ENCODE results near the gene ZNF821. TPM values are rescaled to one million over a fixed set of nuclear protein-coding genes. Genes with fewer than 3 reads are reported as not detected.

ZNF821 gene
- total and polyA plus RNA-seq, 2 experiments from 2014 or later, result 13.5 to 24.4 TPM

DNA sequence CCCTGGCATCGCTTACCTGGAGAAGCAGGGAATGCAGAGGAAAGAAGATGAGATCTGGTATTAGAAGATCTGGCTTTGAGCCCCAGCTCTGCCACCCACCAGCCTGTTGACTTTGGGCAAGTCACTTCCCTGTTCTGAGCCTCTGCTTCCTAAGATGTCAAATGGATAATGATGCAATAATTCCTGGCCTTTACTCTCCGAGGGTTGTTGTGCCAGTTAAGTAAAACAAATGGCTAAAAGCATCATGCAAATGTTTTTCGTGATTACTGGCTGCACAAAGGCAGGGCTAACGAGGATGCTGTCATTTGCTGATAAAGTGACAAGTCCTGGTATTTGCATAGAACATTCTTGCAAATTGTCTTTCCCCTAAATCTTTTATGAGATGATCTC, 1.3 kb upstream of the ZNF821 start:
- no peaks in the 10 kb centered on the region for H3K4me1 ChIP-seq (ENCODE audit: insufficient read depth)
- no peaks in the 10 kb centered on the region for H3K9me2 ChIP-seq (replicated peaks; ENCODE audit: insufficient read depth)
- H3K27me3 ChIP-seq, result no peaks in the 10 kb centered on the region
- H3K4me2 ChIP-seq, result peak overlapping the region; percentile 91
- DNase-seq (ENCODE audit: low spot score), result no peak
- H3K27ac ChIP-seq, result no peak overlapping the region
- H3K79me2 ChIP-seq, result peaks cover 12% of the 10 kb centered on the region
- no peak for TF ChIP-seq EZH2phosphoT487 (IDR thresholded peaks at IDR 0.05; ENCODE audit: low read depth, severe bottlenecking, unreplicated experiment)
- TF ChIP-seq EZH2 (IDR thresholded peaks at IDR 0.05; ENCODE audit: borderline replicate concordance), result no peak
- H3K4me3 ChIP-seq, result no peak overlapping the region
- H3K9me3 ChIP-seq (ENCODE audit: low read depth), result no peaks in the 10 kb centered on the region
- no peaks in the 10 kb centered on the region for H4K20me1 ChIP-seq (ENCODE audit: insufficient read depth, poor library complexity, severe bottlenecking)
- H3K36me3 ChIP-seq (replicated peaks; ENCODE audit: insufficient read depth, low read depth), result no peaks in the 10 kb centered on the region
- 48% methylated on average over 4 of the region's 4 CpGs for WGBS (ENCODE audit: low lambda C conversion rate, missing lambda C conversion rate)
- no peak overlapping the region for H2AFZ ChIP-seq

DNA sequence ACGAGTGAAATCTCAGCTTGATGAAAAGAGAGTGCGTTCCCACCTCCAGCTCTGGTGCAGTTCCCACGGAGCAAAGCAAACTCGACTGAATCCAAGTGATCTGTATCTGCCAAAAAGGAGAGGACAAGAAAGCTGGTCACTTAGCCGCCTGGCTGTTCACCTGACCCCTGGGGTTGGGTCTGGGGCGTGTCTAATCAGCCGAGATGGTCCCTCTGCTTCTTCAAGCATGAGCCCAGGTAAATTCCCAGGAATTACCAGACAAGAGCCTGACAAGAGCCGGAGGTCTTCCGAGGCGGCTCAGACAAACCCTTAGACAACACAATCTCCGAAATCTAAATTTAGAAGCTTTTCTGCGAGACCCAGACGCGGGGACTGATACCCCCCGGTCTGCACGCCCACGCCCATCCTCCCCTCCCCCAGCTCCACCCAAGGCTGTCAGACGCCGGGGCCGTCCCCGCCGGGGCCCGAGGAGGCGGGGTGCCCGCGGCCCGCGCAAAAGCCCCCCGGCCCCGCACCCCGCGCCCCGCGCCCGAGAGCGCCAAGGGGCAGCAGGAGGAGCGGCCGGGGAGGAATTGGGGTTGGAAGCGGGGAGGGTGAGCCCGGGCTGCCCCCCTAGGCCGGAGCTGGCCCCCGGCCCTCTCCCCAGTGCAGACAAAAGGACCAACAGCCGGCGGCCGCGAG, 674 bp downstream of the ZNF821 start:
- DNase-seq (ENCODE audit: low spot score), result peak; percentile 72
- H3K36me3 ChIP-seq (replicated peaks; ENCODE audit: insufficient read depth, low read depth), result peaks cover 1% of the 10 kb centered on the region
- H3K27me3 ChIP-seq, result no peaks in the 10 kb centered on the region
- H3K27ac ChIP-seq, result peak overlapping the region; percentile 100
- no peaks in the 10 kb centered on the region for H3K9me2 ChIP-seq (replicated peaks; ENCODE audit: insufficient read depth)
- no peaks in the 10 kb centered on the region for H3K4me1 ChIP-seq (ENCODE audit: insufficient read depth)
- H3K4me2 ChIP-seq, result peak overlapping the region; percentile 91
- peak overlapping the region; percentile 99 for H2AFZ ChIP-seq
- under 1% methylated on average over 34 of the region's 46 CpGs for WGBS (ENCODE audit: low lambda C conversion rate, missing lambda C conversion rate)
- H4K20me1 ChIP-seq (ENCODE audit: insufficient read depth, poor library complexity, severe bottlenecking), result no peaks in the 10 kb centered on the region
- H3K4me3 ChIP-seq, result peak overlapping the region; percentile 99
- TF ChIP-seq, protein P1, sequence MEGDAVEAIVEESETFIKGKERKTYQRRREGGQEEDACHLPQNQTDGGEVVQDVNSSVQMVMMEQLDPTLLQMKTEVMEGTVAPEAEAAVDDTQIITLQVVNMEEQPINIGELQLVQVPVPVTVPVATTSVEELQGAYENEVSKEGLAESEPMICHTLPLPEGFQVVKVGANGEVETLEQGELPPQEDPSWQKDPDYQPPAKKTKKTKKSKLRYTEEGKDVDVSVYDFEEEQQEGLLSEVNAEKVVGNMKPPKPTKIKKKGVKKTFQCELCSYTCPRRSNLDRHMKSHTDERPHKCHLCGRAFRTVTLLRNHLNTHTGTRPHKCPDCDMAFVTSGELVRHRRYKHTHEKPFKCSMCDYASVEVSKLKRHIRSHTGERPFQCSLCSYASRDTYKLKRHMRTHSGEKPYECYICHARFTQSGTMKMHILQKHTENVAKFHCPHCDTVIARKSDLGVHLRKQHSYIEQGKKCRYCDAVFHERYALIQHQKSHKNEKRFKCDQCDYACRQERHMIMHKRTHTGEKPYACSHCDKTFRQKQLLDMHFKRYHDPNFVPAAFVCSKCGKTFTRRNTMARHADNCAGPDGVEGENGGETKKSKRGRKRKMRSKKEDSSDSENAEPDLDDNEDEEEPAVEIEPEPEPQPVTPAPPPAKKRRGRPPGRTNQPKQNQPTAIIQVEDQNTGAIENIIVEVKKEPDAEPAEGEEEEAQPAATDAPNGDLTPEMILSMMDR (IDR thresholded peaks at IDR 0.05; ENCODE audit: poor library complexity), result no peak
- TF ChIP-seq EZH2 (IDR thresholded peaks at IDR 0.05; ENCODE audit: borderline replicate concordance), result no peak
- no peak for TF ChIP-seq EZH2phosphoT487 (IDR thresholded peaks at IDR 0.05; ENCODE audit: low read depth, severe bottlenecking, unreplicated experiment)
- H3K79me2 ChIP-seq, result peaks cover 14% of the 10 kb centered on the region
- no peaks in the 10 kb centered on the region for H3K9me3 ChIP-seq (ENCODE audit: low read depth)

DNA sequence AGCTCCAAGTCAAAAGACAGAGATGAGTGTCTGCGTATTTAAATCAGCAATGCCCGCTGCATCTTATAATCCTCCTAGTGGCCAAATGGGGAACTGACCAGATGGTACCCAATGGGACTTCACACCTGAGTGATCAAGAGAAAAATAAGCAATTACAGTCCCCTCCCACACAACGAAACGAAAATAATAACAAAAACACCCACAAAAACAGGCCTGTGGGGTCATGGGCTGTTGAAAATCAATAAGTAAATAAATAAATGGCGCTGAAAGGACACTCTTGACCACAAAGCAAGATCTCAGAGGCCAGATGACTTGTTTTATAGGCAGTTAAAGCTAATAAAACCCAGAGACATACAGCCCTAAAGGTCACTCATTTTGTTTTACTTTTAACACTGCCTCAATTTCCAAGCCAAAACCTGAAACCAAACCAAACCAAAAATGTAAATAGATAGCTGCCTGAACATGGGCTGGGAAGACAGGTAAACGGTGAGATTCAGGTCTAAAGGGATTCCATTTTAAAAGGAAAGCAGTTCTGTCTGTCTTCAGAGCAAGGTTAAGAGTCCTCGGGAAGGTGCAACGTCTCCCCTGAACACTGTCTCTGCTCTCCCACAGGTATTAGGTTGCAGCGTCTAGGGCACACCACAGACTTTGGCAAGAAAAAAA, 1.3 kb downstream of the ZNF821 start:
- Histone ChIP-seq H3K9me3 (ENCODE audit: low read depth) (no peaks in the 10 kb centered on the region), H3K4me1 (ENCODE audit: insufficient read depth) (no peaks in the 10 kb centered on the region), H3K9me2 (replicated peaks; ENCODE audit: insufficient read depth) (no peaks in the 10 kb centered on the region), H3K4me2 (peak overlapping the region; percentile 91), H3K27me3 (no peaks in the 10 kb centered on the region), H3K36me3 (replicated peaks; ENCODE audit: insufficient read depth, low read depth) (peaks cover 3% of the 10 kb centered on the region), H4K20me1 (ENCODE audit: insufficient read depth, poor library complexity, severe bottlenecking) (no peaks in the 10 kb centered on the region), H3K4me3 (peak overlapping the region; percentile 99), H3K27ac (peak overlapping the region; percentile 100), H3K79me2 (peaks cover 17% of the 10 kb centered on the region), H2AFZ (peak overlapping the region; percentile 99)
- 7% methylated on average over 9 of the region's 9 CpGs for WGBS (ENCODE audit: low lambda C conversion rate, missing lambda C conversion rate)
- DNase-seq (ENCODE audit: low spot score), result peak; percentile 89
- TF ChIP-seq EZH2 (IDR thresholded peaks at IDR 0.05; ENCODE audit: borderline replicate concordance) (no peak), EZH2phosphoT487 (IDR thresholded peaks at IDR 0.05; ENCODE audit: low read depth, severe bottlenecking, unreplicated experiment) (no peak)
- TF ChIP-seq, protein P1 (IDR thresholded peaks at IDR 0.05; ENCODE audit: poor library complexity), result peak; percentile 68

DNA sequence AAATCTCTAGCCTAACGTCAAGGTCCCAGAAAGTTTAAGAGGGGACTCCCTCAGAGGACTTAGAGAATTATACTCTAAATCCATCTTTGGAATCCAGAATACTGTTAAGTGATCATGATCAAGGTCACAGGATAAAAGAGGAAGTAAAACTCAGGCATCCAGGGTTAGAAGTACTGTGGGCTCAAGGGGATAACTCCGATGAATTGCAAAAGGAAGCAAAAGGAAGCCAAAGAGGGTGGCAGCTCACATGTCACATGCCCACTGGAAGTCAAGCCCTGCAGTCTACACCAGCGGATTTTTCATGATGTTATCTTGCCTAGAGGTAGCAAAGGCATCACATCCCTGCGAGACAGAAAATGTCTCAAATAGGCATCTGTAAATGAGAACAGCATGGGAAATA, 3.8 kb downstream of the ZNF821 start:
- Histone ChIP-seq H3K27ac (no peak overlapping the region), H4K20me1 (ENCODE audit: insufficient read depth, poor library complexity, severe bottlenecking) (no peaks in the 10 kb centered on the region), H3K4me2 (no peak overlapping the region), H3K79me2 (peaks cover 17% of the 10 kb centered on the region), H2AFZ (no peak overlapping the region), H3K9me3 (ENCODE audit: low read depth) (no peaks in the 10 kb centered on the region), H3K9me2 (replicated peaks; ENCODE audit: insufficient read depth) (no peaks in the 10 kb centered on the region), H3K4me1 (ENCODE audit: insufficient read depth) (no peaks in the 10 kb centered on the region), H3K36me3 (replicated peaks; ENCODE audit: insufficient read depth, low read depth) (peaks cover 3% of the 10 kb centered on the region), H3K4me3 (no peak overlapping the region), H3K27me3 (no peaks in the 10 kb centered on the region)
- no peak for DNase-seq (ENCODE audit: low spot score)
- WGBS (ENCODE audit: low lambda C conversion rate, missing lambda C conversion rate), result 93% methylated on average over 4 of the region's 4 CpGs
- TF ChIP-seq EZH2phosphoT487 (IDR thresholded peaks at IDR 0.05; ENCODE audit: low read depth, severe bottlenecking, unreplicated experiment), result no peak
